ENCODE measurements around the gene LARP6.
"Not testable (repeated sequence)": the region's sequence is repeated elsewhere in the genome, so short reads cannot be mapped to it uniquely, and the experiment has no call there.

Gene LARP6

GRCh38 chr15:70829371-70830166 is 24.4 kb downstream of the LARP6 start:
- no peak for DNase-seq

GRCh38 chr15:70827721-70828120 is 26.2 kb downstream of the LARP6 start:
- no peak for DNase-seq

GRCh38 chr15:70826634-70827033 is 27.3 kb downstream of the LARP6 start:
- DNase-seq: peak; percentile 82

GRCh38 chr15:70825841-70826240 is 28.1 kb downstream of the LARP6 start:
- DNase-seq: no peak

- DNase-seq: peak; percentile 32
Observed at GRCh38 chr15:70823196-70823595, 30.8 kb downstream of the LARP6 start.

GRCh38 chr15:70820214-70820613 is 33.7 kb downstream of the LARP6 start:
- DNase-seq: no peak

- DNase-seq: no peak
Observed at GRCh38 chr15:70818580-70818979, 35.4 kb downstream of the LARP6 start.

GRCh38 chr15:70817266-70817665 is 36.7 kb downstream of the LARP6 start:
- no peak for DNase-seq

- DNase-seq: no peak
Observed at GRCh38 chr15:70815604-70816003, 38.4 kb downstream of the LARP6 start.

GRCh38 chr15:70815011-70815410 is 38.9 kb downstream of the LARP6 start:
- DNase-seq: not testable (repeated sequence)

- DNase-seq: no peak
Observed at GRCh38 chr15:70812827-70813364, 41.1 kb downstream of the LARP6 start.

GRCh38 chr15:70810916-70811578 is 42.9 kb downstream of the LARP6 start:
- DNase-seq: no peak

GRCh38 chr15:70806992-70807712 is 46.8 kb downstream of the LARP6 start:
- no peak for DNase-seq

- DNase-seq: not testable (repeated sequence)
Observed at GRCh38 chr15:70804388-70804787, 49.6 kb downstream of the LARP6 start.

- DNase-seq: peak; percentile 76
Observed at GRCh38 chr15:70802629-70803028, 51.3 kb downstream of the LARP6 start.

- DNase-seq: no peak
Observed at GRCh38 chr15:70801109-70801508, 52.8 kb downstream of the LARP6 start.

GRCh38 chr15:70799667-70800450 is 54.1 kb downstream of the LARP6 start:
- DNase-seq: peak; percentile 94

GRCh38 chr15:70797464-70797863 is 56.5 kb downstream of the LARP6 start:
- no peak for DNase-seq

GRCh38 chr15:70796516-70797310 is 57.2 kb downstream of the LARP6 start:
- DNase-seq: no peak

GRCh38 chr15:70795311-70795665 is 58.7 kb downstream of the LARP6 start:
- peak; percentile 96 for DNase-seq

- DNase-seq: no peak
Observed at GRCh38 chr15:70794596-70795310, 59.2 kb downstream of the LARP6 start.

All from fibroblast of skin of abdomen (primary cell).